ENCODE results near the gene AMBP.

DNA sequence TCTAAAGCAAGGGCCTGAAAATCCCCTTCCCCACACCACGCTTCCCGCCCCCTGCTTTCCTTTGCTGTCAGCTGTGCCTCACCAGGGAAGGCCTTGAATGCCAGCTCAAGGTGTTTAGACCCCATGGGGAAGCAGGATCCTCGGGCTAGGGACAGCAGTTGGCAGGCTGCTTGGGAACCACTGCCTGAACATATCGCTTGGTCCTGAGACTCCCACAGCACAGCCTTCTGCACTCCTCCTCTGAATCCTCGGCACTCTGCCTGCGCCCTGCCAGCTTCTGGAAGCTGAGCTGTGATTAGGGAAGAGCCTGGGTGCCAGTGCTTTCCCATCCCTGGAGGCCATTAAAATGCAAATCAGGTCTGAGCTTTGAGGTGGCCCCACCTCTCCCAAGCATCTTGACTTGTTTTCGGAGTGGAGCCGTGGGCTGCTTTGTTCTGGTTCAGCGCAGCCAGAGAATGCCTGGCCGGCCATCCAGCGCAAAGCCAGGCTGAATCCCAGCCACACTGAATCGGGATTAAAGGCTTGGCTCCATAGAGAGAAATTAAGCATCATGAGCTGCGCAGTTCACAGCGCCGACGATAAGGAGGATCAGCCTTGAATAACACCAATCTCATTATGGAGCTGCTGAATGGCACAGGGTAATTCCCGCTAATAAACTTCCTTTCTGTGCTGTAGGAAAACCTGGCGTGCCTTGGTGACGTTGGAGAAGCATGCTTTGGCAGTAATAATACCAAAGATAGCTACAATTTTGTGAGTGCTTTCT, 40.0 kb downstream of the AMBP start:
- TF ChIP-seq EZH2 (IDR thresholded peaks at IDR 0.05; ENCODE audit: borderline replicate concordance, low read length), result no peak
- TF ChIP-seq, protein P1, sequence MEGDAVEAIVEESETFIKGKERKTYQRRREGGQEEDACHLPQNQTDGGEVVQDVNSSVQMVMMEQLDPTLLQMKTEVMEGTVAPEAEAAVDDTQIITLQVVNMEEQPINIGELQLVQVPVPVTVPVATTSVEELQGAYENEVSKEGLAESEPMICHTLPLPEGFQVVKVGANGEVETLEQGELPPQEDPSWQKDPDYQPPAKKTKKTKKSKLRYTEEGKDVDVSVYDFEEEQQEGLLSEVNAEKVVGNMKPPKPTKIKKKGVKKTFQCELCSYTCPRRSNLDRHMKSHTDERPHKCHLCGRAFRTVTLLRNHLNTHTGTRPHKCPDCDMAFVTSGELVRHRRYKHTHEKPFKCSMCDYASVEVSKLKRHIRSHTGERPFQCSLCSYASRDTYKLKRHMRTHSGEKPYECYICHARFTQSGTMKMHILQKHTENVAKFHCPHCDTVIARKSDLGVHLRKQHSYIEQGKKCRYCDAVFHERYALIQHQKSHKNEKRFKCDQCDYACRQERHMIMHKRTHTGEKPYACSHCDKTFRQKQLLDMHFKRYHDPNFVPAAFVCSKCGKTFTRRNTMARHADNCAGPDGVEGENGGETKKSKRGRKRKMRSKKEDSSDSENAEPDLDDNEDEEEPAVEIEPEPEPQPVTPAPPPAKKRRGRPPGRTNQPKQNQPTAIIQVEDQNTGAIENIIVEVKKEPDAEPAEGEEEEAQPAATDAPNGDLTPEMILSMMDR (IDR thresholded peaks at IDR 0.05; ENCODE audit: low read length), result no peak
